ENCODE measurements around the gene RALGDS. TPM values are rescaled to one million over a fixed set of nuclear protein-coding genes. Genes with fewer than 3 reads are reported as not detected.

RALGDS gene
- total and polyA plus RNA-seq, 2 donors (not counting 3 experiments of a cell fraction or from before 2014, with no cell fraction given), result 41.4 to 60.0 TPM

DNA sequence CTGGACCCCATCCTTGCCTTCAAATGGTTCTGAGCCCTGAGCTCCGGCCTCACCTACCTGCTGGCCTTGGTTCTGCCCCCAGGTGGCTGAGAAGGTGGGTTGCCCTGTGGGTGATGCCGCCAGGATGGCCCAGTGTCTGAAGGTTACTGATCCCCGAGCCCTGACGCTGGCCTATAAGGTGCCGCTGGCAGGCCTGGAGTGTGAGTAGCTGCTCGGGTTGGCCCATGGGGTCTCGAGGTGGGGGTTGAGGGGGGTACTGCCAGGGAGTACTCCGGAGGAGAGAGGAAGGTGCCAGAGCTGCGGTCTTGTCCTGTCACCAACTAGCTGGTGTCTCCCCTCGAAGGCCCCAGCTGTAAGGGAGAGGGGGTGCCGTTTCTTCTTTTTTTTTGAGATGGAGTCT, 54.0 kb downstream of the RALGDS start:
- no TSS peak for BruUV-seq (replicated peaks)

More for the DNA sequence above, 54.0 kb downstream of the RALGDS start:
- no peak for DNase-seq (ENCODE audit: low read depth, low spot score)
- TF ChIP-seq, protein P1, sequence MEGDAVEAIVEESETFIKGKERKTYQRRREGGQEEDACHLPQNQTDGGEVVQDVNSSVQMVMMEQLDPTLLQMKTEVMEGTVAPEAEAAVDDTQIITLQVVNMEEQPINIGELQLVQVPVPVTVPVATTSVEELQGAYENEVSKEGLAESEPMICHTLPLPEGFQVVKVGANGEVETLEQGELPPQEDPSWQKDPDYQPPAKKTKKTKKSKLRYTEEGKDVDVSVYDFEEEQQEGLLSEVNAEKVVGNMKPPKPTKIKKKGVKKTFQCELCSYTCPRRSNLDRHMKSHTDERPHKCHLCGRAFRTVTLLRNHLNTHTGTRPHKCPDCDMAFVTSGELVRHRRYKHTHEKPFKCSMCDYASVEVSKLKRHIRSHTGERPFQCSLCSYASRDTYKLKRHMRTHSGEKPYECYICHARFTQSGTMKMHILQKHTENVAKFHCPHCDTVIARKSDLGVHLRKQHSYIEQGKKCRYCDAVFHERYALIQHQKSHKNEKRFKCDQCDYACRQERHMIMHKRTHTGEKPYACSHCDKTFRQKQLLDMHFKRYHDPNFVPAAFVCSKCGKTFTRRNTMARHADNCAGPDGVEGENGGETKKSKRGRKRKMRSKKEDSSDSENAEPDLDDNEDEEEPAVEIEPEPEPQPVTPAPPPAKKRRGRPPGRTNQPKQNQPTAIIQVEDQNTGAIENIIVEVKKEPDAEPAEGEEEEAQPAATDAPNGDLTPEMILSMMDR (IDR thresholded peaks at IDR 0.05; ENCODE audit: extremely low read depth in 1 of 2, insufficient read depth in 1 of 2, low read depth in 1 of 2, low read length in 2 of 2), result no peak
- no peak for TF ChIP-seq POLR2AphosphoS5 (IDR thresholded peaks at IDR 0.05; ENCODE audit: insufficient read depth, low read depth, low read length)
- TF ChIP-seq, protein P2, sequence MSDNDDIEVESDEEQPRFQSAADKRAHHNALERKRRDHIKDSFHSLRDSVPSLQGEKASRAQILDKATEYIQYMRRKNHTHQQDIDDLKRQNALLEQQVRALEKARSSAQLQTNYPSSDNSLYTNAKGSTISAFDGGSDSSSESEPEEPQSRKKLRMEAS (IDR thresholded peaks at IDR 0.05; ENCODE audit: insufficient read depth, insufficient read length), result no peak
- TF ChIP-seq POLR2A (IDR thresholded peaks at IDR 0.05; ENCODE audit: low read depth, low read length), result no peak
- TF ChIP-seq GATA2 (IDR thresholded peaks at IDR 0.05; ENCODE audit: insufficient read depth, insufficient read length, low read depth, low read length), result no peak
- TF ChIP-seq JUN (IDR thresholded peaks at IDR 0.05; ENCODE audit: borderline replicate concordance, insufficient read depth, insufficient read length, low read depth), result no peak
- no peak for TF ChIP-seq FOS (IDR thresholded peaks at IDR 0.05; ENCODE audit: borderline replicate concordance, insufficient read depth, low read length)
- TF ChIP-seq MYC (IDR thresholded peaks at IDR 0.05; ENCODE audit: low read depth, low read length), result no peak
- no peak for FAIRE-seq
- Histone ChIP-seq H3K4me1 (ENCODE audit: control insufficient read depth, extremely low read depth, insufficient read depth, low read length) (no peaks in the 10 kb centered on the region), H3K36me3 (ENCODE audit: control insufficient read depth in 2 of 2, extremely low read depth in 1 of 2, insufficient read depth in 2 of 2, low read length in 2 of 2) (no peaks in the 10 kb centered on the region), H3K9ac (replicated peaks; ENCODE audit: extremely low read depth, insufficient read depth, low read length) (no peak overlapping the region), H3K4me2 (ENCODE audit: insufficient read depth, low read length) (no peak overlapping the region), H3K4me3 (replicated peaks in 1 of 3; ENCODE audit: insufficient read depth in 1 of 3, low read depth in 1 of 3, low read length in 3 of 3) (no peak overlapping the region), H3K9me3 (replicated peaks; ENCODE audit: control insufficient read depth, insufficient read depth, low read length) (no peaks in the 10 kb centered on the region), H3K9me1 (replicated peaks; ENCODE audit: control insufficient read depth, extremely low read depth, insufficient read depth, low read length) (no peaks in the 10 kb centered on the region), H3K79me2 (ENCODE audit: control insufficient read depth, insufficient read depth, low read length) (no peaks in the 10 kb centered on the region), H2AFZ (ENCODE audit: low read depth, low read length) (no peak overlapping the region), H3K27me3 (ENCODE audit: control insufficient read depth in 2 of 2, insufficient read depth in 2 of 2, low read length in 2 of 2) (no peaks in the 10 kb centered on the region), H4K20me1 (replicated peaks; ENCODE audit: control insufficient read depth, extremely low read depth, insufficient read depth, low read length) (no peaks in the 10 kb centered on the region), H3K27ac (ENCODE audit: insufficient read depth, low read depth, low read length) (no peak overlapping the region)
- dilution Hi-C loops (cut with MboI; ENCODE audit: extremely low pct_ligation_motif_present, low sequenced_read_pairs) (no loop called here), intact Hi-C loops (cut with micrococcal nuclease) (no loop called here)
- ChIA-PET CTCF (interaction anchor here (1.1 to 2.3 kb wide), 2 partner anchors 77 to 82 kb away, joined by 3 to 11 read pairs; no protein-coding TSS in a partner anchor), POLR2A (no interaction called here)

Data from endothelial cell of umbilical vein (primary cell).